ENCODE data around the gene DZANK1. TPM values are rescaled to one million over a fixed set of nuclear protein-coding genes. Genes with fewer than 3 reads are reported as not detected.
"Not testable (repeated sequence)": the region's sequence is repeated elsewhere in the genome, so short reads cannot be mapped to it uniquely, and the experiment has no call there.

DZANK1 gene
- total RNA-seq, 1 donor: 0.99 TPM

DNA sequence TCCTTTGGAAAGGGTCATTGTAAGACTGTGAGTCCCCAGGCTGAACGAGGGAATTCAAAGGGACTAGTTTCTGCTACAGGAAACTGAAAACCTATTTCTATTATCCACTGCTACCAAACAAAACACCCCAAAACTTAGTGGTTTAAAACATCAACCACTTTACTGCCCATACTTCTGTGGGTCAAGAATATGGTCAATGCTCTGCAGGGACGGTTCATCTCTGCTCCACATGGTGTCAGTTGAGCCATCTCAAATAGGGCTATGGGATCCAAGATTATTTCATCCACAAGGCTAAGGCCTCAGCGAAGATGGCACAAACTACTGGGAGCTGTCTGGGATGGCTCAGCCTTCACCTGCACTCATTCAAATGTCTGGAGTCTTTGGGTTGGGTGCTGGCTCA lies 65.5 kb downstream of the DZANK1 start:
- DNase-seq (ENCODE audit: low read depth): no peak

DNA sequence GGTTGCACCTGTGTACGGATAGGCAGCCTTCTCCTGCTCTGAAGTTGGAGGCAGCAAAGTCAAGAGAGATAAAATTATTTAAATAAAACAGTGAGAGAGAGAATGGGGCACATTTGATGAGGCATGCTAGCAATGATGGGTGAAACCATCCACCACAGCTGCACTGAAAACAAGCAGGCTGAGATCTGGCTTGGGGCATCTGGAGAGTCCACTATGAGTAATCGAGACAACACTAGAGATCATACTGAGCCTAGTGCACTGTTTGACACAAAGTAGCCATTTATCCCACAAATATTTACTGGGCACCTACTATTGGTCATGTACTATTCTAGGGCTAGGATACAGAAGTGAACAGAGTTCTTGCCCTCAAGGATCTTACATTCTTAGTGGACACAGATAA lies 66.4 kb downstream of the DZANK1 start:
- H3K4me3 ChIP-seq (ENCODE audit: low read depth, low read length): no peak overlapping the region
- TF ChIP-seq, protein P1, sequence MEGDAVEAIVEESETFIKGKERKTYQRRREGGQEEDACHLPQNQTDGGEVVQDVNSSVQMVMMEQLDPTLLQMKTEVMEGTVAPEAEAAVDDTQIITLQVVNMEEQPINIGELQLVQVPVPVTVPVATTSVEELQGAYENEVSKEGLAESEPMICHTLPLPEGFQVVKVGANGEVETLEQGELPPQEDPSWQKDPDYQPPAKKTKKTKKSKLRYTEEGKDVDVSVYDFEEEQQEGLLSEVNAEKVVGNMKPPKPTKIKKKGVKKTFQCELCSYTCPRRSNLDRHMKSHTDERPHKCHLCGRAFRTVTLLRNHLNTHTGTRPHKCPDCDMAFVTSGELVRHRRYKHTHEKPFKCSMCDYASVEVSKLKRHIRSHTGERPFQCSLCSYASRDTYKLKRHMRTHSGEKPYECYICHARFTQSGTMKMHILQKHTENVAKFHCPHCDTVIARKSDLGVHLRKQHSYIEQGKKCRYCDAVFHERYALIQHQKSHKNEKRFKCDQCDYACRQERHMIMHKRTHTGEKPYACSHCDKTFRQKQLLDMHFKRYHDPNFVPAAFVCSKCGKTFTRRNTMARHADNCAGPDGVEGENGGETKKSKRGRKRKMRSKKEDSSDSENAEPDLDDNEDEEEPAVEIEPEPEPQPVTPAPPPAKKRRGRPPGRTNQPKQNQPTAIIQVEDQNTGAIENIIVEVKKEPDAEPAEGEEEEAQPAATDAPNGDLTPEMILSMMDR (IDR thresholded peaks at IDR 0.05; ENCODE audit: insufficient read depth, low read length): no peak
- DNase-seq (ENCODE audit: low read depth): no peak

More for the DNA sequence above, 65.5 kb downstream of the DZANK1 start:
- no peak overlapping the region for H3K4me3 ChIP-seq (ENCODE audit: low read depth, low read length)
- TF ChIP-seq, protein P1 (IDR thresholded peaks at IDR 0.05; ENCODE audit: insufficient read depth, low read length): no peak

DNA sequence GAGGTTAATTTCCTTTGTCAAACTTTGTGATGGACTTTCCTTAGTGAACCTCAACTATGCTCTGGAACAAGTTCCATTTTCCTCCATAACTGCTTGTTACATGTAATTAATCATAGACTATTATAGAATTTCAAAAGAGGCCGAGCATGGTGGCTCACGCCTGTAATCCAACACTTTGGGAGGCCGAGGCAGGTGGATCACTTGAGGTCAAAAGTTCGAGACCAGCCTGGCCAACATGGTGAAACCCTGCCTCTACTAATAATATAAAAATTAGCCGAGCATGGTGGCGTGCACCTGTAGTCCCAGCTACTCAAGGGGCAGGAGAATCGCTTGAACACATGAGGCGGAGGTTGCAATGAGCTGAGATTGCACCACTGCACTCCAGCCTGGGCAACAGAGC lies 68.1 kb downstream of the DZANK1 start:
- H3K4me3 ChIP-seq (ENCODE audit: low read depth, low read length); DNase-seq (ENCODE audit: low read depth): not testable (repeated sequence)

DNA sequence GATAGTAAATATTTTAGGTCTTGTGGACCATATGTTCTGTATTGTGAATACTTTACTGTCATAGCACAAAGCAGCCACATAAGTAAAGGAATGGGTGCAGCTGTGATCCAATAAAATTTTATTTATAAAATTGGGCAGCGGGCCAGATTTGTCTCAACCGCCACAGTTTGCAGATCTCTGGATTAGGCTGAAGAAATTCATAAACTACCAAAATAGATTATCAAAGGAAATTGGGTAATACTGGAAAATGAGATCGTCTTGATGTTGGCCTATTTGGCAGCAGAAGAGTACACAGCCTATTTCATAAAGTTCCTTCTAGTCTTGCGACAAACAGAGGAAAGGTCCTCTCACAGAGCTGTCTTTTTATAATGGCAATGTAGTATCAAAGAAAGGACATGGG lies 69.8 kb downstream of the DZANK1 start:
- DNase-seq (ENCODE audit: low read depth): no peak
- H3K4me3 ChIP-seq (ENCODE audit: low read depth, low read length): no peak overlapping the region
- TF ChIP-seq, protein P1 (IDR thresholded peaks at IDR 0.05; ENCODE audit: insufficient read depth, low read length): no peak

DNA sequence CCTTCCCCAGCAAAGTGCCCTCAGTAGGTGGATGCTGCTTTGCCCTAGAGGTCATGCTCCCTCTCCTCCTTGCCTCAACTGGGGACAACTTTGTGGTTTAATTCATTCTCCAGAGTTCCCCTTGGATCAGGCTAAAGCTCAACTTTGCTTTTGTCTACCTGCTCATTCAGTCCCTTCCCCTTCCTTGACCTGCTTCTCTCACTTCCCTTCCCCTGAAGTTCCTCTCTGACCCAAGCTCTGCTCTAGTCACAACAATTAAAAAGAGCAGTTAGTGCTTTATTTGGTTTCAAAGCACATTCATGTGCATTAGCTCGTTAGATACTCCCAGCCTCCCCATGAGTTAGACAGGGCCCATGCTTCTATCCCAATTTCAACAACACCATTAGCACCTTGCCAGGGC lies 71.3 kb downstream of the DZANK1 start:
- TF ChIP-seq, protein P1 (IDR thresholded peaks at IDR 0.05; ENCODE audit: insufficient read depth, low read length): no peak
- DNase-seq (ENCODE audit: low read depth): no peak

DNA sequence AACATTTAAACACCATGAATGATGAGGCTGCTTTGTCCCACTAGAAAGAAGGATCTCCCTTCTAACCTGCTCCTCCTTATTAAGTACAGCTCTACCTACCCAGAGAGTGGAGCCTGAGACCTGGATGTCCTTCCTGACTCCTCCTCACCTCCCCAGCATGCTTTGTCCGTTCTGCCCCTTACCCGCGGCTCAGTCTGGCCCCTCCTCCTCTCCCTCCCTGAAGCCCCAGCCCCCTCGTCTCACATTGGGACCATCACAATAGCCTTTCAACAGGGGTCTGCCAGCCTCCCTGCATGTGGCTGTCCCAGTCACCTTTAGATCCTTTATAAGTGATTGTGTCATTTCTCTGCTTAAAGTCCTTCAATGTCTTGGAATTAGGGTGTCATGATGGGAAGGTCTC lies 72.5 kb downstream of the DZANK1 start:
- H3K4me3 ChIP-seq (ENCODE audit: low read depth, low read length): no peak overlapping the region
- DNase-seq (ENCODE audit: low read depth): no peak
- TF ChIP-seq, protein P1 (IDR thresholded peaks at IDR 0.05; ENCODE audit: insufficient read depth, low read length): no peak

More for the DNA sequence above, 71.3 kb downstream of the DZANK1 start:
- H3K4me3 ChIP-seq (ENCODE audit: low read depth, low read length): no peak overlapping the region

DNA sequence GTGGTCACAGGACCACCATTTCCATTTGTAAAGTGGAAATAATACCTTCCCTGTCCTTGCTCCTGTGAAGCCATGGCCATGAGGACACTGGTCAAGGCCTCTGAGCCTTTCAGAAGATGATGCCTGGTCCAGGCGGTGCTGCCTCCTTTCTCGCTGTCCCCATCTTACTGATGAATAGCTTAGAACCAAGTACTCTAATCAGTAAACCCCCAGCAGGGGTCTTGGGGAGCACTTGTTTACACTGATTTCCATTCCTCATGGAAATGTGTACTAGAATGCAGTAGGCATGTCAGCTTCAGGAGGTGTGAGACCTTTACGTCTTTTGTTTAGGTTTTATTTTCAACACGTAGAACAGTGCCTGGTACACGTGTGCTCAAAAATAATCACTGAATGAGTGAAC lies 75.1 kb downstream of the DZANK1 start:
- no peak for DNase-seq (ENCODE audit: low read depth)
- no peak overlapping the region for H3K4me3 ChIP-seq (ENCODE audit: low read depth, low read length)
- TF ChIP-seq, protein P1 (IDR thresholded peaks at IDR 0.05; ENCODE audit: insufficient read depth, low read length): no peak
